Esophagus muscularis mucosa (tissue), 3 donors: ENCODE results near the gene SPATA20.

Experiments used
- POLR2A ChIP-seq: fragments of 450-650 bp; IDR thresholded peaks from one replicate; pipeline ENCODE4 v1.6.1; 2017; ENCODE audit warnings: antibody characterized with exemption, moderate library complexity, mild to moderate bottlenecking, low read depth
- TF ChIP-seq, protein P1 (sequence below), 3 experiments: fragments of 200-600 bp in 2 of 3; fragments of 450-650 bp in 1 of 3; sonication (generic) in 2 of 3; IDR thresholded peaks; one replicate each; pipeline ENCODE4 v1.5.1; 2017 to 2019; ENCODE audit warnings: antibody characterized with exemption in 3 of 3, mild to moderate bottlenecking in 2 of 3, moderate library complexity in 1 of 3

DNA sequence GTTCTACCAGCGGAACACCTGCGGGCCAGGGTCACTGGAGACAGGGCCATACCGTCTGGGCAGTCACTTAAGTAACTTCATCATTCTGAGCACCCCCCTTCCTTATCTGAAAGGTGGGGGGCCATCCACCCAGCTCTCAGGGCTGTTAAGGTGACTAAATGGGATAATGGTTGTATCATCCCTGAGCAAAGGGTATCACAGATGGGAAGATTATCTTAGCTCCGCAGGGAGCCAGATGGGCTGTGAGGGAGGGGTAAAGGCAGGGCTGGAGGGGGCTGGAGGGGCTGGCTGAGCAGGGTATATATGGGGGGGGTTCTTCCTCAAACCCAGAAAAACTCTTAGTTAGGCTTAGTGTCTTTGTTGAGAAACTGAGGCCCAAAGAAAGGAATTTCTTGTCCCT, 10.7 kb downstream of the SPATA20 start:
- TF ChIP-seq, protein P1, sequence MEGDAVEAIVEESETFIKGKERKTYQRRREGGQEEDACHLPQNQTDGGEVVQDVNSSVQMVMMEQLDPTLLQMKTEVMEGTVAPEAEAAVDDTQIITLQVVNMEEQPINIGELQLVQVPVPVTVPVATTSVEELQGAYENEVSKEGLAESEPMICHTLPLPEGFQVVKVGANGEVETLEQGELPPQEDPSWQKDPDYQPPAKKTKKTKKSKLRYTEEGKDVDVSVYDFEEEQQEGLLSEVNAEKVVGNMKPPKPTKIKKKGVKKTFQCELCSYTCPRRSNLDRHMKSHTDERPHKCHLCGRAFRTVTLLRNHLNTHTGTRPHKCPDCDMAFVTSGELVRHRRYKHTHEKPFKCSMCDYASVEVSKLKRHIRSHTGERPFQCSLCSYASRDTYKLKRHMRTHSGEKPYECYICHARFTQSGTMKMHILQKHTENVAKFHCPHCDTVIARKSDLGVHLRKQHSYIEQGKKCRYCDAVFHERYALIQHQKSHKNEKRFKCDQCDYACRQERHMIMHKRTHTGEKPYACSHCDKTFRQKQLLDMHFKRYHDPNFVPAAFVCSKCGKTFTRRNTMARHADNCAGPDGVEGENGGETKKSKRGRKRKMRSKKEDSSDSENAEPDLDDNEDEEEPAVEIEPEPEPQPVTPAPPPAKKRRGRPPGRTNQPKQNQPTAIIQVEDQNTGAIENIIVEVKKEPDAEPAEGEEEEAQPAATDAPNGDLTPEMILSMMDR (IDR thresholded peaks at IDR 0.05): no peak
- TF ChIP-seq POLR2A: no peak
